ENCODE results near the gene GAA. TPM values are rescaled to one million over a fixed set of nuclear protein-coding genes. Genes with fewer than 3 reads are reported as not detected.

GAA gene
- total RNA-seq, 3 donors from 2014 or later: 16.1 to 18.6 (median 16.7) TPM

DNA sequence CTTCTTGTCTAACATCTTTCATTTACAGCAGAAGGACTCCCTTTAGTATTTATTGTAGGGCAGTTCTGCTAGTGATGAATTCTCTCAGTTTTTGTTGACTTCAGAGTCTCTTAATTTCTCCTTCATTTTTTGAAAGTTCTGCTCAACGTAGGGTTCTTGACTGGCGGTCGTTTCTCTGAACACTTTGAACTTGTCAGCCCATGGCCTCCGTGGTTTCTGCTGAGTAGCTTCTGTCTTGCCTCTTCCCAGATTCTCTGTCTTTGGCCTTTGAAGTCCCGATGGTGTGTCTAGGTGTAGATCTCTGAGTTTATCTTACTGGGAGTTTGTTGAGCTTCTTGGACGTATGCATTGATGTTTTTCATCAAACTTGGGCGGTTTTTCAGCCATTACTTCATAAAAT is 13.4 kb downstream of the GAA start:
- Mint-ChIP-seq H3K27me3 (ENCODE audit: low read depth) (no peaks in the 10 kb centered on the region), H3K36me3 (ENCODE audit: insufficient read depth) (no peaks in the 10 kb centered on the region), H3K4me3 (no peak overlapping the region), H3K4me1 (ENCODE audit: low read depth) (no peaks in the 10 kb centered on the region), H3K9me3 (peaks cover 7% of the 10 kb centered on the region)
- ATAC-seq: no peak
- no peak for DNase-seq

DNA sequence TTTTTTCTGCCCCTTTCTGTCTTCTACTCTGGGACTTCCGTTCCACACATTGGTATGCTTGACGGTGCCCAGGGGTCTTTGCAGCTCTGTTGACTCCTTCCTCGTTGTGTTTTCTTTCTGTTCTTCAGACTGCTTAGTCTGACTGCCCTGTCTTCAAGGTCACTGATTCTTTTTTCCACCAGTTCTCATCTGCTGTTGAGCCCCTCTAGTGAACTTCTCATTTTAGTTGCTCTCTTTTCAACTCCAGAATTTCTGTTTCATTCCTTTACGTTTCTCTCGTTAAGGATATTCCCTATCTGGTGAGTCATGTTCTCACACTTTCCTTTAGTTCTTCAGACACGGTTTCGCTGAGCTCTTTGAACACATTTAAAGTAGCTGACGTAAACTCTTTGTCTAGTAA is 13.8 kb downstream of the GAA start:
- Mint-ChIP-seq H3K27me3 (ENCODE audit: low read depth) (no peaks in the 10 kb centered on the region), H3K9me3 (peaks cover 7% of the 10 kb centered on the region), H3K4me3 (no peak overlapping the region), H3K36me3 (ENCODE audit: insufficient read depth) (no peaks in the 10 kb centered on the region), H3K4me1 (ENCODE audit: low read depth) (no peaks in the 10 kb centered on the region)
- ATAC-seq: no peak
- no peak for DNase-seq

DNA sequence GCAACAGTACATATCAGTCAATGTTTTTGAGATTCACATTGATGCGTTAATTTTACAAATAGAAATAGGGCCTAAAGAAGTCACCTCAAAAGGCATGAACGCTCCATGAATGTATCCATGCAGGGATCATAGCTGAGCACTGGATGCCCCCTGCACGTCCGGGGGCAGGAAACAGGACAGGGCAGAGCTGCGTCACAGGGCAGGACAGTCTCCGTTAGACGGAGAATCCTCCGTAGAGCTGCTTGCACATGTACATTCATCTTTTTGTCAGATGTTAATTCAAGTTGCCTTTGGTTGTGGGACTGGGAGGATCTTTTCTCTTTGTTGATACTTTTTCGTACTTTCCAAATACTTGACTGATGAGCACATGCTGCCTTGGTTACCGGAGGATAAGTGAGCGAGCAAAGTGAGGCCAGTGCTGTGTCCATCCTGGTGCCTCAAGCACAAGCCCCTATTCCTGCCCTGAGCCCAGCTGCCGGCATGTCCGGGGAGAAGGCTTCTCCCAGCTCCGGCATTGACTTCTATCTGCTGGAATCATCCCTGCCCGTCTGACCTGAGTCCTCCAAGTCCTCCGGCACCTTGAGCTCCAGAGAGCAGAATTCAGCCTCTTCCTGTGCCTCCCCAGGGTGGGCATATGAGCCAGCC is 15.0 kb downstream of the GAA start:
- no peaks in the 10 kb centered on the region for H3K4me1 Mint-ChIP-seq (ENCODE audit: low read depth)
- DNase-seq (no peak), ATAC-seq (no peak)
- peaks cover 7% of the 10 kb centered on the region for H3K9me3 Mint-ChIP-seq
- H3K27me3 Mint-ChIP-seq (ENCODE audit: low read depth): no peaks in the 10 kb centered on the region
- H3K4me3 Mint-ChIP-seq: no peak overlapping the region
- H3K36me3 Mint-ChIP-seq (ENCODE audit: insufficient read depth): no peaks in the 10 kb centered on the region

DNA sequence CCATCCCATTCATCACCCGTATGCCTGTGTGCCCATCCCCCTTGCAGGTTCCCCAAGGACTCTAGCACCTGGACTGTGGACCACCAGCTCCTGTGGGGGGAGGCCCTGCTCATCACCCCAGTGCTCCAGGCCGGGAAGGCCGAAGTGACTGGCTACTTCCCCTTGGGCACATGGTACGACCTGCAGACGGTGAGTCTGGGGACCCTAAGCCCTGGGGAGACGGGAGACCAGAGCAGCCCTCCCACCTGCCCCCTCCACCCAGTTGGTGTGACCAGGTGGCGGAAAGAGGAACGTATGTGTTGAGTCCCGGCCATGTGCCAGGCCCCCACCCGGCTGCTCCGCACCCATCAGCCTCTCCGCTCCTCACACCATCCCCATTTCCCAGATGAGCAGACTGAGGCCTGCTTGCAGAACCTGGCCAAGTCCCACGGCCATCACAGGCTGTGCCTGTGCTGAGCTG is 15.6 kb downstream of the GAA start:
- Mint-ChIP-seq H3K36me3 (ENCODE audit: insufficient read depth) (no peaks in the 10 kb centered on the region), H3K27me3 (ENCODE audit: low read depth) (no peaks in the 10 kb centered on the region), H3K9me3 (peaks cover 7% of the 10 kb centered on the region), H3K4me3 (no peak overlapping the region), H3K4me1 (ENCODE audit: low read depth) (no peaks in the 10 kb centered on the region)
- DNase-seq: no peak
- ATAC-seq: no peak

DNA sequence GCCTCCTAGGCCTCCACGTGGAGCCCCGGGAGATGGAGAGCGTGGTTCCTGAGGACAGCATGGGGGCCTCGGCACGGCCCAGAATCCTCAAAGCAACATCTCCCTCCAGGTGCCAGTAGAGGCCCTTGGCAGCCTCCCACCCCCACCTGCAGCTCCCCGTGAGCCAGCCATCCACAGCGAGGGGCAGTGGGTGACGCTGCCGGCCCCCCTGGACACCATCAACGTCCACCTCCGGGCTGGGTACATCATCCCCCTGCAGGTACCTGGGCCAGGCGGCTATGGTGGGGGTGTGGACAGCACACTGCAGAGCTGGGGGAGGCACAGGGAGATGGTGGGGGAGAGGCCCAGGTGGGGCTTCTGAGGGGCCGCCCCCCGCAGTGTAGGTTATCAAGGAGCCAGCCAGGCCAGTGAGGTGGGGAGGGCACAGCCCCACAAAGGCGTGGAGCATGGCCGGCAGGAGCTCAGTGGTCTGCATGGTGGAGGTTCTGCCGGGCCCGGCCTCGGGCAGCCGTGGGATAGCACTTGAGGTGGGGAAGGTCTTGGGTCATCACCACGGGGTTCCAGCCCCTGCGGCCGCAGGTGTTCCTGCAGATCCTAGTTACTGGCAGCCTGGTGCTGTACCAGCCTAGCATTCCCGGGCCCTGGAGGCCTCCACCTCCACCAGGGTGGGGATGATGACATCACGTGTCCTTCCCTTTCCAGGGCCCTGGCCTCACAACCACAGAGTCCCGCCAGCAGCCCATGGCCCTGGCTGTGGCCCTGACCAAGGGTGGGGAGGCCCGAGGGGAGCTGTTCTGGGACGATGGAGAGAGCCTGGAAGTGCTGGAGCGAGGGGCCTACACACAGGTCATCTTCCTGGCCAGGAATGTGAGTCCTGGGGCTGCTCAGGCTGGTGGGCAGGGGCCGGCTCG is 16.4 kb downstream of the GAA start:
- no peak for DNase-seq
- no peak overlapping the region for H3K4me3 Mint-ChIP-seq
- no peaks in the 10 kb centered on the region for H3K36me3 Mint-ChIP-seq (ENCODE audit: insufficient read depth)
- ATAC-seq: no peak
- peaks cover 7% of the 10 kb centered on the region for H3K9me3 Mint-ChIP-seq
- no peaks in the 10 kb centered on the region for H3K4me1 Mint-ChIP-seq (ENCODE audit: low read depth)
- H3K27me3 Mint-ChIP-seq (ENCODE audit: low read depth): no peaks in the 10 kb centered on the region

DNA sequence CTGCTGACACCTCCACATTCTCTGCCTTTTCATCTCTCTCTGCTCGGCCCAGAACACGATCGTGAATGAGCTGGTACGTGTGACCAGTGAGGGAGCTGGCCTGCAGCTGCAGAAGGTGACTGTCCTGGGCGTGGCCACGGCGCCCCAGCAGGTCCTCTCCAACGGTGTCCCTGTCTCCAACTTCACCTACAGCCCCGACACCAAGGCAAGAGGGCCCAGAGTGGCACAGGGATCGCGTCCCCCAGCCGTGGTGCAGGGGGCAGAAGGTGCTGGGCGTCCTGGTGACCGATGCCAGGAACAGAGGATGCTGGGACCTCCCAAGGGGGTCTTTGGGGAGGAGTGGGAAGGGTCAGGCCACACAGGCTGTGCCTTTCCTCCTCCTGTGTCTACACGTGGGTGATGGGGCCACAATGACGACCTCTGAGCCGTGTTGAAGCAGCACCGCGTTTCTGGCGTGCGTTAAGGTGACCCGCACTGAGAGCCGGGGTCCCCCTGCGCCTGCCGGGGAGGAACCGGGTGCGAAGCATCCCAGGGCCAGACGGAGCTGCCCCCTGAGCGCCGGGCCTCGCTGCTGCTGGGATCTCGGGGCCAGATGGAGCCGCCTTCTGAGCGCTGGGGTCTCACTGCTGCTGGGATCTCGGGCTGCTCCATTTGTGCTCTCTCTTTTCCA is 17.4 kb downstream of the GAA start:
- Mint-ChIP-seq H3K36me3 (ENCODE audit: insufficient read depth) (no peaks in the 10 kb centered on the region), H3K4me1 (ENCODE audit: low read depth) (no peaks in the 10 kb centered on the region), H3K9me3 (peaks cover 7% of the 10 kb centered on the region), H3K4me3 (no peak overlapping the region), H3K27me3 (ENCODE audit: low read depth) (no peaks in the 10 kb centered on the region)
- DNase-seq (no peak), ATAC-seq (no peak)

DNA sequence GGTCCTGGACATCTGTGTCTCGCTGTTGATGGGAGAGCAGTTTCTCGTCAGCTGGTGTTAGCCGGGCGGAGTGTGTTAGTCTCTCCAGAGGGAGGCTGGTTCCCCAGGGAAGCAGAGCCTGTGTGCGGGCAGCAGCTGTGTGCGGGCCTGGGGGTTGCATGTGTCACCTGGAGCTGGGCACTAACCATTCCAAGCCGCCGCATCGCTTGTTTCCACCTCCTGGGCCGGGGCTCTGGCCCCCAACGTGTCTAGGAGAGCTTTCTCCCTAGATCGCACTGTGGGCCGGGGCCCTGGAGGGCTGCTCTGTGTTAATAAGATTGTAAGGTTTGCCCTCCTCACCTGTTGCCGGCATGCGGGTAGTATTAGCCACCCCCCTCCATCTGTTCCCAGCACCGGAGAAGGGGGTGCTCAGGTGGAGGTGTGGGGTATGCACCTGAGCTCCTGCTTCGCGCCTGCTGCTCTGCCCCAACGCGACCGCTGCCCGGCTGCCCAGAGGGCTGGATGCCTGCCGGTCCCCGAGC is 17.9 kb downstream of the GAA start:
- H3K4me1 Mint-ChIP-seq (ENCODE audit: low read depth): no peaks in the 10 kb centered on the region
- H3K9me3 Mint-ChIP-seq: peaks cover 7% of the 10 kb centered on the region
- no peak for ATAC-seq
- no peak for DNase-seq
- no peaks in the 10 kb centered on the region for H3K36me3 Mint-ChIP-seq (ENCODE audit: insufficient read depth)
- no peak overlapping the region for H3K4me3 Mint-ChIP-seq
- H3K27me3 Mint-ChIP-seq (ENCODE audit: low read depth): peaks cover 4% of the 10 kb centered on the region

DNA sequence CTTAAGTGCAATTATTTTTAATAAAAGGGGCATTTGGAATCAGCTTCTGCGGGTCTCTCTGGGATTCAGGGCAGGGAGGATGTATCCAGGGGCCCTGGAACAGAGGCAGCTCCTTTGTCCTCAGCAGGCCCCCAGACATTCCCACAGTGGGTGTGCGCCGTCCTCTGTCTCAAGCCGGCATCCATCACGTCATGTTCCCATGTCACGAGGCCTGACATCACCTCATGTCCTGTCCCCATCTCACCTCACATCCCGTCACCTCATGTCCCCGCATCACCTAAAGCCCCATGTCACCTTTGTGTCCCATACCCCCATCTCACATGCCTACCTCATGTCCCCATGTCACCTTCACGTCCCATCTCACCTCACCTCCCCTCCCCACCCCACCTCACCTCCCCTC is 18.5 kb downstream of the GAA start:
- DNase-seq: no peak
- no peaks in the 10 kb centered on the region for H3K36me3 Mint-ChIP-seq (ENCODE audit: insufficient read depth)
- no peaks in the 10 kb centered on the region for H3K4me1 Mint-ChIP-seq (ENCODE audit: low read depth)
- peaks cover 6% of the 10 kb centered on the region for H3K27me3 Mint-ChIP-seq (ENCODE audit: low read depth)
- no peak for ATAC-seq
- peaks cover 7% of the 10 kb centered on the region for H3K9me3 Mint-ChIP-seq
- H3K4me3 Mint-ChIP-seq: no peak overlapping the region

DNA sequence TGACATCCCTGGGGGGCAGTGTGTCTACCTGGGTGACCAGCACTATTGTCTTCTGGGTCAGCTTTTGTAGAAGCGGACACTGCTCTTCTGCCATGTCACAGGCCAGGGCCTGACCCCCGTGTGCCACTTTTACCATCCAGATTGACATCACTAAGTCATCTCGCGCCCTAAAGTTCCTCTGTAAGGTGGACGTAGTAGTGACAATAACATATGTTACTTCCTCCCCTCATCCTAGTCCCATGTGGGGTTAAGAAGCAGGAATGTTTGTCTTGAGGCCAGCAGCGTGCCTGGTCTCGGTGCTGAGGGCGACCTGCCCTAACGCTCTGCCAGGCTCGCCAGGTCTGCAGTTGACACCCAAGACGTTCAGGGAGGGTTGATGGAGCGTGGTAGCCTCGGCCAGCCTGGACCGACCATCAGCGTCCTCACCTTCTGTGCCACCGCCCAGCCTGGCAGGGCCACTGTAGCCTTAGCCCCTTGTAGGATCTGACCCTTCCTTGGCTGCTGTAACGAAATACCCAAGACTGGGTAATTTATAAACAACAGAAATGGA is 20.7 kb downstream of the GAA start:
- DNase-seq (no peak), ATAC-seq (no peak)
- H3K27me3 Mint-ChIP-seq (ENCODE audit: low read depth): peaks cover 8% of the 10 kb centered on the region
- H3K4me3 Mint-ChIP-seq: no peak overlapping the region
- H3K36me3 Mint-ChIP-seq (ENCODE audit: insufficient read depth): no peaks in the 10 kb centered on the region
- H3K9me3 Mint-ChIP-seq: no peaks in the 10 kb centered on the region
- H3K4me1 Mint-ChIP-seq (ENCODE audit: low read depth): no peaks in the 10 kb centered on the region

DNA sequence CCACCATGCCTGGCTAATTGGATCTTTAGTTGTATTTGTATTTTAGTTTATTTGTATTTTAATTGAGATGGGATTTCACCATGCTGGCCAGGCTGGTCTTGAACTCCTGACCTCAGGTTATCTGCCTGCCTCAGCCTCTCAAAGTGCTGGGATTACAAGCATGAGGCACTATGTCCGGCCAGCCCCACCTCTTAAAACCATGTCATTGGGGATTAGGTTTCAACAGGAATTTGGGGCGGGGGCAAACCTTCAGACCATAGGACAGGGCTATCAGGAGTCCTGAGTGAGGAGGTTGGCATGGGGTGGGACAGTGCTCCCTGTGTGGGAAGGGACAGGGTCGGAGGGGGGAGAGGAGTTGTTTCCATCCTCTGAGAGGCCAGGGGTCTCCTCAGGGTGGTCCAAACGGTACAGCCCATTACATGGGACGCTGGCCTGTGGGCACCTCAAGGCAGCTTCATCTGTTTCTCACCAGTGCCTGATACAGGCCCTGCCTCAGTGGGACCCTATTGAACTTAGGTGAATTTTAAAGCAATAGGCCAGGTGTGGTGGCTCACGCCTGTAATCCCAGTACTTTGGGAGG is 21.6 kb downstream of the GAA start:
- H3K9me3 Mint-ChIP-seq: no peaks in the 10 kb centered on the region
- H3K27me3 Mint-ChIP-seq (ENCODE audit: low read depth): peaks cover 8% of the 10 kb centered on the region
- no peak overlapping the region for H3K4me3 Mint-ChIP-seq
- no peaks in the 10 kb centered on the region for H3K36me3 Mint-ChIP-seq (ENCODE audit: insufficient read depth)
- no peaks in the 10 kb centered on the region for H3K4me1 Mint-ChIP-seq (ENCODE audit: low read depth)
- DNase-seq (no peak), ATAC-seq (no peak)

DNA sequence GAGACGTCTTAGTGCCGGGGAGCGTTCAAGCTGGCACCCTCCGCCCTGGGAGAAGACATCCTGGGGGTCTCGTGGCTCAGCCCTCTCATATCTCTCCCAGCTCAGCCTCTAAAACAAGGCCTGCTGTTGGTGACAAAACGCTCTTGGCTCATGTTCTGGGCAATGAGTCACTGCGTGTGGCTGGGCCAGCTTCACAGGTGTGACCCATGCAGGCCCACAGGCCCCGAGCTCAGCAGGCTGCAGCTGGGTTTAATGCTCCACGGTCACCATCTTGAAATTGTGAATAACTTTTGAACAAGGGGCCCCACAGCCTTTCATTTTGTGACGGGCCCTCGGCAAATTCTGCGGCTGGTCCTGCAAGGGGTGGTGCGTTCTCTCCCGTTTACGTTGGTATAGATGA is 22.4 kb downstream of the GAA start:
- Mint-ChIP-seq H3K36me3 (ENCODE audit: insufficient read depth) (no peaks in the 10 kb centered on the region), H3K4me1 (ENCODE audit: low read depth) (no peaks in the 10 kb centered on the region), H3K4me3 (no peak overlapping the region), H3K27me3 (ENCODE audit: low read depth) (peaks cover 8% of the 10 kb centered on the region), H3K9me3 (no peaks in the 10 kb centered on the region)
- ATAC-seq (no peak), DNase-seq (no peak)

DNA sequence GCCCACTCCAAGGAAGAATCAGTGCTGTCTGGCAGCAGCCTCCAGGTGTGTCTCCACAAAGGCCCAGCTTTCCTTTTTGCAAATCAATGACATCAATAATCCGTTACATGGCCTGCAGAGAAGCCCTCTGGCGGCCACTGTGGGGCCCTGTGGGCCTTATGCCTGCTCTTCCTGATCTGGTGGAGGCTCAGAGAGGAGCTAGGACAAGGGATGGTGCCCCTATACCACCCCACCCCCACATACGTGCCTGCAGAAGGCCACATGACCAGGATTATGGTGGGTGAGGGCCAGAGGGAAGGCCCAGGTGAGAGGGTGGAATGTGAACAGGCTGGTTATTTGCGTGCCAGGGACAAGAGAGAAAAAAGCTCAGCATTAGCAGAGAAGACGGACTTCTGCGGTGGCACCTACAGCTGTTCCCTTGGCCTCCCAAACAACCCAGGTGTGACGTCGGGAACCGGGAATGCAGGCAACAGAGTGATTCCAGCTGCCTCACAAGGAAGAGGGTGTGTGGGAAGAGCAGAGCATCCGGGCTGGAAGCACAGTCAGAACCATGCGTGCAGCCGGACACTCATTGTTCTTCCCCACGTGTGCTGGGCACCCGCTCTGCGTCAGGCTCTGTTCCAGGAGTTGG is 23.1 kb downstream of the GAA start:
- H3K36me3 Mint-ChIP-seq (ENCODE audit: insufficient read depth): no peaks in the 10 kb centered on the region
- DNase-seq (no peak), ATAC-seq (no peak)
- H3K4me3 Mint-ChIP-seq: no peak overlapping the region
- no peaks in the 10 kb centered on the region for H3K9me3 Mint-ChIP-seq
- H3K27me3 Mint-ChIP-seq (ENCODE audit: low read depth): peaks cover 8% of the 10 kb centered on the region
- no peaks in the 10 kb centered on the region for H3K4me1 Mint-ChIP-seq (ENCODE audit: low read depth)

DNA sequence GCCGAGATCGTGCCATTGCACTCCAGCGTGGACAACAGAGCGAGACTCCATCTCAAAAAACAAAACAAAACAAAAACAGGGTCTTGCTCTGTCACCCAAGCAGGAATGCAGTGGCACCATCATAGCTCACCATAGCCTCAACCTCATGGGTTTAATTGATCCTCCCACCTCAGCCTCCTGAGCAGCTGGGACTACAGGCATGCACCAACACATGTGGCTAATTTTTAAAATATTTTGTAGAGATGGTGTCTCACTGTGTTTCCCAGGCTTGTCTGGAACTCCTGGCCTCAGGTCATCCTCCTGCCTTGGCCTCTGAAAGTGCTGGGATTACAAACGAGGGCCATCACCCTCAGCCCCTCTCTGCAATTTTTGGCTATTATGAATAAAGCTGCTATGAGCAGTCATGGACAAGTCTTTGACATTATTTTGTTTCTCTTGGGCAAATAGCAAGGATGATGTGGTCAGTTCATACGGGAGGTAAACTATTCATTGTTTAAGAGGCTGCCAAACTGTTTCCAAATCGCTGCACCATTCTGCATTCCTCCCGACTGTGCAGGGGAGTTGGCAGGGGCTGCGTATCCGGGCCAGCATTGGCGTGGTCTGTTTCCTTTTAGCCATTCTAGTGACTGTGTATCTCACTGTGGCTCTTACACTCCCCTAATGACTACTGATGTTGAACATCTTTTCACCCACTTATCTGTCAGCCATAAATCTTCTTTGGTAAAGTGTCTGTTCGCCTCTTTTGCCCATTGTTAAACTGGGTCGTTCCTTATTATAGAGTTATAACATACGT is 24.5 kb downstream of the GAA start:
- ATAC-seq (no peak), DNase-seq (no peak)
- no peaks in the 10 kb centered on the region for H3K9me3 Mint-ChIP-seq
- peaks cover 8% of the 10 kb centered on the region for H3K27me3 Mint-ChIP-seq (ENCODE audit: low read depth)
- no peaks in the 10 kb centered on the region for H3K4me1 Mint-ChIP-seq (ENCODE audit: low read depth)
- no peak overlapping the region for H3K4me3 Mint-ChIP-seq
- no peaks in the 10 kb centered on the region for H3K36me3 Mint-ChIP-seq (ENCODE audit: insufficient read depth)

Measured in activated T-cell treated with anti-CD3 and anti-CD28 coated beads, Interleukin-2, amount 50 U/mL, for 4 hours (primary cell).